ENCODE results near the gene PHRF1.

Gene PHRF1

GRCh38 chr11:575996-576768, at the start of gene PHRF1:
TSS of gene PHRF1 (plus strand) at chr11:576470. CDS start at chr11:581513, 5,043 bp downstream.
- DNase-seq = peak; percentile 88

- no peak for DNase-seq
Measured at GRCh38 chr11:528166-528814, 48.0 kb upstream of the PHRF1 start.

GRCh38 chr11:528815-529727, 47.2 kb upstream of the PHRF1 start:
- DNase-seq = no peak

- no peak for DNase-seq
Measured at GRCh38 chr11:529728-530411, 46.4 kb upstream of the PHRF1 start.

- DNase-seq = no peak
Measured at GRCh38 chr11:530960-531831, 45.1 kb upstream of the PHRF1 start.

- DNase-seq = no peak
Measured at GRCh38 chr11:531919-532526, 44.2 kb upstream of the PHRF1 start.

- no peak for DNase-seq
Measured at GRCh38 chr11:532527-532985, 43.7 kb upstream of the PHRF1 start.

GRCh38 chr11:532986-533585, 43.2 kb upstream of the PHRF1 start:
- no peak for DNase-seq

GRCh38 chr11:533586-534395, 42.5 kb upstream of the PHRF1 start:
- DNase-seq = no peak

GRCh38 chr11:534396-535209, 41.7 kb upstream of the PHRF1 start:
- no peak for DNase-seq

GRCh38 chr11:535210-535518, 41.1 kb upstream of the PHRF1 start:
- no peak for DNase-seq

- peak; percentile 72 for DNase-seq
Measured at GRCh38 chr11:535519-536454, 40.5 kb upstream of the PHRF1 start, which contains the start of gene HRAS. TSS of gene HRAS (minus strand) at chr11:535576.

- no peak for DNase-seq
Measured at GRCh38 chr11:536841-537621, 39.2 kb upstream of the PHRF1 start, which contains the start of gene LRRC56. TSS of gene LRRC56 (plus strand) at chr11:537527. CDS start at chr11:540685, 3,158 bp downstream.

- DNase-seq = no peak
Measured at GRCh38 chr11:537622-538430, 38.4 kb upstream of the PHRF1 start.

- no peak for DNase-seq
Measured at GRCh38 chr11:538431-539051, 37.7 kb upstream of the PHRF1 start.
